Measurements from ENCODE around the gene PRDM2. TPM values are rescaled to one million over a fixed set of nuclear protein-coding genes. Genes with fewer than 3 reads are reported as not detected.
A peak's percentile ranks its signal among the peaks of the same experiment; 100 is the strongest.

Gene PRDM2
- total and polyA plus RNA-seq, 2 donors, result 19.4 to 25.5 TPM

DNA sequence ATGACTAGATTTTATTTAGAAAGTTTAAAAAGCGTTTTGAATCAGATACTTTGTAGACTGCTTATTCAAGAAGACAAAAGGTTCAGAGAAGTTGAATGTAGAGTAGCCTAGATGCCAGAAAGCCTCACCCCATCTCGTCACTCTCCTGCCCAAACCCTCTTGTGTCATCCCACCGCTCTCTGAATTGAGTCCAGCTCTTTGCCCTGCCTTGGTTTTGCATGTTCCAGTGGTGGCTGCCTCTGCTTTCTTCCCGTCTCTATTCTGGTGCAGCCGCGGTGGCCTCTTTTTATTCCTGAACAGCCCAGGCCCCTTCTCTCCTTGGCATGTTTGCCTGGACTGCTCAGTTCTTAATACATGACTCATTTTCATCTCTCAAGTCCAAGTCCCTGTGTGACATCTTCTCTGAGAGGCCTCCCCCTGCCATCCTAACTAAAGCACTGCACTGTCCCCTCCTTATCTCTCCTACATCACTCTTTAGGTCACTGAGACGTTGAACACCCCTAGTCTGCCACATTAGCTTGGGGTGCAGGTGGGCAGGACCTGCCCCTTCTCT lies 22.9 kb downstream of the PRDM2 start:
- Histone ChIP-seq H3K27me3 (ENCODE audit: control insufficient read depth in 2 of 2, insufficient read depth in 1 of 2, low read length in 1 of 2) (no peaks in the 10 kb centered on the region), H3K4me3 (ENCODE audit: low read length in 2 of 2) (no peak overlapping the region), H3K27ac (ENCODE audit: low read depth in 1 of 2, low read length in 1 of 2) (no peak overlapping the region), H3K9me3 (ENCODE audit: control insufficient read depth in 2 of 2, insufficient read depth in 1 of 2, low read length in 1 of 2) (no peaks in the 10 kb centered on the region), H3K4me1 (ENCODE audit: control insufficient read depth in 2 of 2, insufficient read depth in 2 of 2, low read length in 2 of 2) (peaks cover 3 to 13% of the 10 kb centered on the region in 2 donors), H3K36me3 (ENCODE audit: control insufficient read depth in 2 of 2, insufficient read depth in 2 of 2, low read length in 1 of 2) (no peaks in the 10 kb centered on the region)
- DNase-seq (ENCODE audit: low read depth in 6 of 9, low spot score in 9 of 9), result no peak
- WGBS, result 97% methylated on average over 7 of the region's 7 CpGs

DNA sequence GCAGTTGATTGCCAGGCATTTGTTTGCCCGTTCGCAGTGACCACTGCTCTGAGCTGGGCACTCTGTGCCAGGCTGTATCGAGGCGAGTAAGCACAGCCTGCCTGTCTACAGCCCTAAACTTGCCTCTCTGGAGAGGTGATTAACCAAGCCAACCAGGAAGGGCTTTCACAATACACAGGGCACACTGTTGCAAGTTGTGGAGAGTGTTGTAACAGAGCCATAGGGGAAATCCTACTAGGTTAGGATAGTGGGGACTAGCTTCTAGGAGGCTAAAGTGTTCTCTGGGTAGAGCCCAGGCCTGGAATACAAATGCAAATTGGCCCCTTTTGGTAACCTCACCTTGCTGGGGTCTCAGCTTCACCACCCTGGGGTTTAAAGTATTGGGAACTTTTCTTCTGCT lies 23.8 kb downstream of the PRDM2 start:
- WGBS, result 98% methylated on average over 4 of the region's 4 CpGs
- H3K4me1 ChIP-seq (ENCODE audit: control insufficient read depth in 2 of 2, insufficient read depth in 2 of 2, low read length in 2 of 2), result peaks cover 3 to 13% of the 10 kb centered on the region in 2 donors
- H3K4me3 ChIP-seq (ENCODE audit: low read length in 2 of 2), result no peak overlapping the region
- H3K27ac ChIP-seq (ENCODE audit: low read depth in 1 of 2, low read length in 1 of 2), result peak overlapping the region in 1 of 2 donors; percentile 17
- H3K36me3 ChIP-seq (ENCODE audit: control insufficient read depth in 2 of 2, insufficient read depth in 2 of 2, low read length in 1 of 2), result no peaks in the 10 kb centered on the region
- H3K27me3 ChIP-seq (ENCODE audit: control insufficient read depth in 2 of 2, insufficient read depth in 1 of 2, low read length in 1 of 2), result no peaks in the 10 kb centered on the region
- H3K9me3 ChIP-seq (ENCODE audit: control insufficient read depth in 2 of 2, insufficient read depth in 1 of 2, low read length in 1 of 2), result no peaks in the 10 kb centered on the region
- no peak for DNase-seq (ENCODE audit: low read depth in 6 of 9, low spot score in 9 of 9)

DNA sequence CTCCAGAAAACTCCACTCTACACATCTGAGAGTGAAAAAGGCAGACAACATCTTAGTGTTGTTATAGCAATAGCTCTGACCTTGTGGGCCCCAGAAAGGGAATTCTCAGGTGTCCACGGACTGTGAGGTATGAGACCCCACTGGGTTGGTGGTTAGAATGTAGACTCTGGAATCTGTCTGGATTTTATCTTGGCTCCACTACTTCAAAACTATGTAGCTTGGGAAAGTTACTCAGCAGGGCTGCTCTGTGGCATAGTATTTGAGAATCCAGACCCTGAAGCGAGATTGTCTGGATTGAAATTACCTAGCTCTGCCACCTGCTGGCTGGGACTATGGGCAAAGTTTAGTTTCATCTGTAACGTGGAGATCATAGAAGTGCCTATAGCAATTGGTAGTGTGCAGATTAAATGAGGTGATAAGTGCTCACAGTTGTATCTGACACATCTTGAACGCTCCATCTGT lies 25.8 kb downstream of the PRDM2 start:
- DNase-seq (ENCODE audit: low read depth in 6 of 9, low spot score in 9 of 9), result peak in 5 of 9 donors; percentile 49 to 82 (median 63)
- Histone ChIP-seq H3K27me3 (ENCODE audit: control insufficient read depth in 2 of 2, insufficient read depth in 1 of 2, low read length in 1 of 2) (no peaks in the 10 kb centered on the region), H3K4me1 (ENCODE audit: control insufficient read depth in 2 of 2, insufficient read depth in 2 of 2, low read length in 2 of 2) (peaks cover 9 to 24% of the 10 kb centered on the region in 2 donors), H3K9me3 (ENCODE audit: control insufficient read depth in 2 of 2, insufficient read depth in 1 of 2, low read length in 1 of 2) (no peaks in the 10 kb centered on the region), H3K36me3 (ENCODE audit: control insufficient read depth in 2 of 2, insufficient read depth in 2 of 2, low read length in 1 of 2) (no peaks in the 10 kb centered on the region), H3K4me3 (ENCODE audit: low read length in 2 of 2) (no peak overlapping the region), H3K27ac (ENCODE audit: low read depth in 1 of 2, low read length in 1 of 2) (no peak overlapping the region)
- WGBS, result 57% methylated on average over 4 of the region's 4 CpGs

DNA sequence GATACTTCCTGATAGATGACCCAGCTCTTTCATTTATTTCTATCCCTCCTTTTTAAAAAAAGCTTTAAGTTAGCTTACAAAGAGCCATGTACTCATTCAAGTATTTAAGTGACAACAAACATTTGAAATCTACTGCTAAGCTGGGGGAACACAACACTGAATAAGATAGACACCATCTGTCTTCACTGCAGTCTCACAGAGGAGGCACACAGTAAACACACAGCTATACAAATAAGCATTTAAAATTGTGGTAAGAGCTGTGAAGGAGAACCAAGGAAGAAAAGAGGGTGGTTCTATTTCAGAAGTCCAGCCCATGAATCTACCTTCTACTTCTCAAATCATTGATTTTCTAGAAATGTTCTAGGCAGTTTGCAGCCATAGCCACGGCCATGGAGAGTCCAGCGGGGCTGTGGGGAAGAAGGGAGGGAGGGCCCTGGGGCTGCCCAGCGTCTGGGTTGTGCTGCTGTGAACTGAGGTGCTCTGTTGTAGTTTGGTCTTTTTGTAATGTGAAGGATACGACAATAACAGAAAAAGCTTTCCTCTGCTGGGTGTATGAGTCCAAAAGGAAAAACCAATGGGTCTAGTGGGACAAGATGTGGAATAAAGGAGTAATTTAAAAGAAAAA lies 28.2 kb downstream of the PRDM2 start:
- no peak for DNase-seq (ENCODE audit: low read depth in 6 of 9, low spot score in 9 of 9)
- H3K4me3 ChIP-seq (ENCODE audit: low read length in 2 of 2), result no peak overlapping the region
- no peaks in the 10 kb centered on the region for H3K9me3 ChIP-seq (ENCODE audit: control insufficient read depth in 2 of 2, insufficient read depth in 1 of 2, low read length in 1 of 2)
- H3K27me3 ChIP-seq (ENCODE audit: control insufficient read depth in 2 of 2, insufficient read depth in 1 of 2, low read length in 1 of 2), result no peaks in the 10 kb centered on the region
- WGBS, result 96% methylated on average over 4 of the region's 4 CpGs
- H3K27ac ChIP-seq (ENCODE audit: low read depth in 1 of 2, low read length in 1 of 2), result no peak overlapping the region
- peaks cover 21 to 40% of the 10 kb centered on the region in 2 donors for H3K4me1 ChIP-seq (ENCODE audit: control insufficient read depth in 2 of 2, insufficient read depth in 2 of 2, low read length in 2 of 2)
- H3K36me3 ChIP-seq (ENCODE audit: control insufficient read depth in 2 of 2, insufficient read depth in 2 of 2, low read length in 1 of 2), result no peaks in the 10 kb centered on the region

GRCh38 chr1:13730291-13730690 lies 30.3 kb downstream of the PRDM2 start:
- no peaks in the 10 kb centered on the region for H3K27me3 ChIP-seq (ENCODE audit: control insufficient read depth in 2 of 2, insufficient read depth in 1 of 2, low read length in 1 of 2)
- H3K4me3 ChIP-seq (ENCODE audit: low read length in 2 of 2), result no peak overlapping the region
- no peak for DNase-seq (ENCODE audit: low read depth in 6 of 9, low spot score in 9 of 9)
- WGBS, result 40% methylated on average over 1 of the region's 1 CpG
- H3K27ac ChIP-seq (ENCODE audit: low read depth in 1 of 2, low read length in 1 of 2), result peak overlapping the region; percentile 97 to 98
- H3K9me3 ChIP-seq (ENCODE audit: control insufficient read depth in 2 of 2, insufficient read depth in 1 of 2, low read length in 1 of 2), result no peaks in the 10 kb centered on the region
- H3K36me3 ChIP-seq (ENCODE audit: control insufficient read depth in 2 of 2, insufficient read depth in 2 of 2, low read length in 1 of 2), result no peaks in the 10 kb centered on the region
- peaks cover 24 to 38% of the 10 kb centered on the region in 2 donors for H3K4me1 ChIP-seq (ENCODE audit: control insufficient read depth in 2 of 2, insufficient read depth in 2 of 2, low read length in 2 of 2)

GRCh38 chr1:13730751-13731482 lies 30.9 kb downstream of the PRDM2 start:
- 12% methylated on average over 12 of the region's 12 CpGs for WGBS
- Histone ChIP-seq H3K27ac (ENCODE audit: low read depth in 1 of 2, low read length in 1 of 2) (peak overlapping the region; percentile 97 to 98), H3K4me1 (ENCODE audit: control insufficient read depth in 2 of 2, insufficient read depth in 2 of 2, low read length in 2 of 2) (peaks cover 24 to 36% of the 10 kb centered on the region in 2 donors), H3K27me3 (ENCODE audit: control insufficient read depth in 2 of 2, insufficient read depth in 1 of 2, low read length in 1 of 2) (no peaks in the 10 kb centered on the region), H3K9me3 (ENCODE audit: control insufficient read depth in 2 of 2, insufficient read depth in 1 of 2, low read length in 1 of 2) (no peaks in the 10 kb centered on the region), H3K4me3 (ENCODE audit: low read length in 2 of 2) (peak overlapping the region; percentile 6 to 28), H3K36me3 (ENCODE audit: control insufficient read depth in 2 of 2, insufficient read depth in 2 of 2, low read length in 1 of 2) (no peaks in the 10 kb centered on the region)
- peak; percentile 72 to 93 (median 84) for DNase-seq (ENCODE audit: low read depth in 6 of 9, low spot score in 9 of 9)

- Histone ChIP-seq H3K4me3 (ENCODE audit: low read length in 2 of 2) (no peak overlapping the region), H3K27ac (ENCODE audit: low read depth in 1 of 2, low read length in 1 of 2) (peak overlapping the region; percentile 70 to 97), H3K27me3 (ENCODE audit: control insufficient read depth in 2 of 2, insufficient read depth in 1 of 2, low read length in 1 of 2) (no peaks in the 10 kb centered on the region), H3K36me3 (ENCODE audit: control insufficient read depth in 2 of 2, insufficient read depth in 2 of 2, low read length in 1 of 2) (no peaks in the 10 kb centered on the region), H3K4me1 (ENCODE audit: control insufficient read depth in 2 of 2, insufficient read depth in 2 of 2, low read length in 2 of 2) (peaks cover 24 to 32% of the 10 kb centered on the region in 2 donors), H3K9me3 (ENCODE audit: control insufficient read depth in 2 of 2, insufficient read depth in 1 of 2, low read length in 1 of 2) (no peaks in the 10 kb centered on the region)
- WGBS, result 87% methylated on average over 5 of the region's 5 CpGs
- DNase-seq (ENCODE audit: low read depth in 6 of 9, low spot score in 9 of 9), result peak in 1 of 9 donors; percentile 20
These were observed 31.9 kb downstream of the PRDM2 start for GRCh38 chr1:13731897-13732296.

DNA sequence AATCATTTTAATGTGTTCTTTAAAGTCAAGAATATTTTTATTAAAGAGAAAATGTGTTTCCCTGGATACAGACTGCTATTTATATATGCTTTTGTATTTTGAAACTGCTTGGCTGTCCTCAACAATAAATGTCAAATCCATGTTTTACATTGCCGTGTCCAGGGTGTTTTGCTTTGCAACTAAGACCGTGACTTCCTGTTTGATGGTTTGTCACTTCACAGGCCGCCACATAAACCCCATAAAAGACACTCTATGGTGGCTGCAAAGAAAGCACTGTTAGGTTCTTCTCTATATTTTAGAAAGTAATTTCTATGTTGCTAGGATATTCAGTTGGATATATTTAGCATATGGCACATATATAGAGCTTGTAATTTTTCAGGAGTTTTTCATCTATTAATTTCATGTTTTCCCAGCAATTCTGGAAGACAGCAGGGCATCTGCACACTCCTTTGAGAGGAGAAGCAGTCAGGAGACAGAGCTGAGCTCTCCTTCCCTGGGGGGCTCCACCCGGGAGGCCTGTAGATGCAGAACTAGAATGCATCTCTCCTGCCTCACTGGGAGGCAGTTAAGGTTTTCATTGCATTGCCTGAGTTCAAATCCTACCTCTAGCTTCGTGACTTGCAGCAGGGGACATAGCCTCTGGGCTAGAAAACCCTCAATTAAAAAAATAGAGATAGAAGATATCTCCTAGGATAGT lies 33.1 kb downstream of the PRDM2 start:
- peaks cover 24 to 32% of the 10 kb centered on the region in 2 donors for H3K4me1 ChIP-seq (ENCODE audit: control insufficient read depth in 2 of 2, insufficient read depth in 2 of 2, low read length in 2 of 2)
- H3K27me3 ChIP-seq (ENCODE audit: control insufficient read depth in 2 of 2, insufficient read depth in 1 of 2, low read length in 1 of 2), result no peaks in the 10 kb centered on the region
- no peak overlapping the region for H3K4me3 ChIP-seq (ENCODE audit: low read length in 2 of 2)
- H3K9me3 ChIP-seq (ENCODE audit: control insufficient read depth in 2 of 2, insufficient read depth in 1 of 2, low read length in 1 of 2), result no peaks in the 10 kb centered on the region
- peak overlapping the region; percentile 85 for H3K27ac ChIP-seq (ENCODE audit: low read depth in 1 of 2, low read length in 1 of 2)
- no peaks in the 10 kb centered on the region for H3K36me3 ChIP-seq (ENCODE audit: control insufficient read depth in 2 of 2, insufficient read depth in 2 of 2, low read length in 1 of 2)
- WGBS, result 22% methylated on average over 5 of the region's 5 CpGs
- peak in 5 of 9 donors; percentile 50 to 84 (median 56) for DNase-seq (ENCODE audit: low read depth in 6 of 9, low spot score in 9 of 9)
